Kidney (tissue), 14 donors: Measurements from ENCODE around the gene TMEM179B. TPM values are rescaled to one million over a fixed set of nuclear protein-coding genes. Genes with fewer than 3 reads are reported as not detected.

Source experiments
- DNase-seq, 5 donors: peaks; one replicate each; pipeline ENCODE4 v3.0.0-alpha.2; 2013 to 2020
- FAIRE-seq: peaks from 2 replicates; lab custom pipeline; 2012; peaks lifted over from hg19 to GRCh38; lab: Jason Lieb, UNC
- H3K27ac ChIP-seq, 2 donors: one replicate each; pipeline ENCODE4 v1.7.0; 2013; ENCODE audit warnings: low read depth in 2 of 2, low read length in 2 of 2, inconsistent platforms in 1 of 2
- H3K27me3 ChIP-seq: one replicate; pipeline ENCODE4 v1.7.1; 2013; ENCODE audit warnings: low read length, inconsistent platforms; ENCODE audit not compliant: control insufficient read depth, insufficient read depth
- H3K36me3 ChIP-seq, 3 donors: one replicate each; pipeline versions ENCODE4 v1.7.0 to v1.7.1; 2013; ENCODE audit warnings: low read length in 3 of 3, control low read depth in 1 of 3, inconsistent platforms in 1 of 3; ENCODE audit not compliant: insufficient read depth in 3 of 3, control insufficient read depth in 2 of 3
- H3K4me1 ChIP-seq, 3 donors: one replicate each; pipeline versions ENCODE4 v1.7.0 to v1.7.1; 2013; ENCODE audit warnings: low read length in 3 of 3, inconsistent platforms in 1 of 3, low read depth in 1 of 3; ENCODE audit not compliant: control insufficient read depth in 2 of 3, insufficient read depth in 2 of 3
- H3K4me3 ChIP-seq, 3 donors: one replicate each; pipeline versions ENCODE4 v1.7.0 to v1.8.1; 2013; ENCODE audit warnings: low read length in 3 of 3, control low read depth in 1 of 3, inconsistent platforms in 1 of 3
- H3K9ac ChIP-seq, 3 donors: one replicate each; pipeline versions ENCODE4 v1.7.0 to v1.7.1; 2013; ENCODE audit warnings: low read length in 3 of 3, control low read depth in 1 of 3, inconsistent platforms in 1 of 3
- H3K9me3 ChIP-seq, 3 donors: one replicate each; pipeline versions ENCODE4 v1.7.0 to v1.7.1; 2013; ENCODE audit warnings: low read length in 3 of 3, control low read depth in 1 of 3, inconsistent platforms in 1 of 3; ENCODE audit not compliant: control insufficient read depth in 2 of 3, insufficient read depth in 1 of 3
- CTCF ChIP-seq: IDR thresholded peaks from 3 replicates; pipeline ENCODE4 v1.5.1; 2012; ENCODE audit warnings: mild to moderate bottlenecking, moderate library complexity, borderline replicate concordance; ENCODE audit not compliant: insufficient read depth; ENCODE audit errors: extremely low read depth
- intact Hi-C: fragments of 100-400 bp; cut with DNase I; formaldehyde crosslinking; loops from one replicate; pipeline ENCODE4 v1.11.1; 2022
- microRNA-seq: library from miRNA; unstranded; fragments of <30 nt; microRNA quantifications from one replicate; pipeline ENCODE4 v1.2.0, GENCODE V29; 2020
- polyA plus RNA-seq: library from polyadenylated mRNA; stranded (reverse); fragments of 350-450 nt; fragmentation: Illumina TruSeq; extraction: RNeasy Lipid Tissue Mini Kit (QIAGEN cat#74804); gene quantifications from one replicate; pipeline ENCODE4 v1.2.3, GENCODE V29; 2014; ENCODE audit warnings: low read depth, low replicate concordance; ENCODE audit not compliant: insufficient read depth
- total RNA-seq: library from RNA; stranded (reverse); fragmentation: NEBNext Ultra II Directional; extraction: Animal tissue kit (Norgen Biotek cat#: 25700); gene quantifications from one replicate; pipeline ENCODE4 v1.2.1, GENCODE V29; 2021
- donor health status: control.
- donor health status: control.
- donor health status: control.
- donor health status: control.
- donor health status: control.
- donor health status: DM: yes; HTN: yes; CAD: no.
- donor health status: Normal renal cell carcinoma (clear cell type).

The TMEM179B gene
- total and polyA plus RNA-seq, 2 donors from 2014 or later = 57.1 to 105 TPM

- Histone ChIP-seq H3K4me1 (peaks cover 0 to 11% (median 6%) of the 10 kb centered on the region in 3 donors), H3K36me3 (peaks cover 4 to 18% (median 6%) of the 10 kb centered on the region in 3 donors), H3K9me3 (no peaks in the 10 kb centered on the region), H3K27ac (peak within 1 kb of the TSS; percentile 97 to 99), H3K9ac (peak within 1 kb of the TSS; percentile 83 to 98 (median 96)), H3K4me3 (peak within 1 kb of the TSS; percentile 85 to 92 (median 87)), H3K27me3 (no peaks in the 10 kb centered on the region)
- no peak for TF ChIP-seq CTCF
- intact Hi-C loops = no loop called here
- no peak for FAIRE-seq
- DNase-seq = peak; percentile 95 to 98 (median 98)
These were observed 52.1 kb downstream of the TMEM179B start, which contains the start of gene WDR74 for GRCh38 chr11:62839050-62839945. Gene WDR74 (minus strand): TSS chr11:62839590. CDS start chr11:62839570, 20 bp downstream.

Small RNA genes within 50 kb of the gene (microRNA-seq; reads per million reads assigned to microRNA genes)
- 1.0 reads per million for gene MIR6514
- gene MIR6748 = not detected

Other genes starting within 250 kb of the TMEM179B start
Only the 30 nearest of the 31 such genes appear.
- 1,136 TPM for gene EEF1G, start 213.5 kb upstream of the TMEM179B start, total RNA-seq
- gene EEF1G, start 213.5 kb upstream of the TMEM179B start, polyA plus RNA-seq = 1,809 TPM
- 29.5 TPM for gene TUT1, start 195.9 kb upstream of the TMEM179B start, total RNA-seq
- gene TUT1, start 195.9 kb upstream of the TMEM179B start, polyA plus RNA-seq = 18.7 TPM
- gene MTA2, start 185.5 kb upstream of the TMEM179B start, total RNA-seq = 71.8 TPM
- gene MTA2, start 185.5 kb upstream of the TMEM179B start, polyA plus RNA-seq = 34.4 TPM
- 83.3 TPM for gene EML3, start 174.6 kb upstream of the TMEM179B start, total RNA-seq
- gene EML3, start 174.6 kb upstream of the TMEM179B start, polyA plus RNA-seq = 35.0 TPM
- 7.9 TPM for gene ROM1, start 174.1 kb upstream of the TMEM179B start, total RNA-seq
- 11.1 TPM for gene ROM1, start 174.1 kb upstream of the TMEM179B start, polyA plus RNA-seq
- 50.6 TPM for gene B3GAT3, start 165.4 kb upstream of the TMEM179B start, total RNA-seq
- gene B3GAT3, start 165.4 kb upstream of the TMEM179B start, polyA plus RNA-seq = 66.2 TPM
- gene GANAB, start 140.8 kb upstream of the TMEM179B start, total RNA-seq = 309 TPM
- 110 TPM for gene GANAB, start 140.8 kb upstream of the TMEM179B start, polyA plus RNA-seq
- gene INTS5, start 134.1 kb upstream of the TMEM179B start, total RNA-seq = 21.2 TPM
- 11.2 TPM for gene INTS5, start 134.1 kb upstream of the TMEM179B start, polyA plus RNA-seq
- 44.5 TPM for gene C11orf98, start 122.2 kb upstream of the TMEM179B start, total RNA-seq
- 138 TPM for gene C11orf98, start 122.2 kb upstream of the TMEM179B start, polyA plus RNA-seq
- gene CSKMT, start 122.1 kb upstream of the TMEM179B start, total RNA-seq = 12.1 TPM
- gene CSKMT, start 122.1 kb upstream of the TMEM179B start, polyA plus RNA-seq = 8.2 TPM
- gene UQCC3, start 115.7 kb upstream of the TMEM179B start, total RNA-seq = 7.6 TPM
- 24.8 TPM for gene UQCC3, start 115.7 kb upstream of the TMEM179B start, polyA plus RNA-seq
- 7.9 TPM for gene LBHD1, start 115.1 kb upstream of the TMEM179B start, total RNA-seq
- 5.3 TPM for gene LBHD1, start 115.1 kb upstream of the TMEM179B start, polyA plus RNA-seq
- gene UBXN1, start 108.3 kb upstream of the TMEM179B start, total RNA-seq = 89.2 TPM
- 139 TPM for gene UBXN1, start 108.3 kb upstream of the TMEM179B start, polyA plus RNA-seq
- 1.2 TPM for gene LRRN4CL, start 97.9 kb upstream of the TMEM179B start, total RNA-seq
- gene LRRN4CL, start 97.9 kb upstream of the TMEM179B start, polyA plus RNA-seq = 0.58 TPM
- 93.2 TPM for gene BSCL2, start 80.0 kb upstream of the TMEM179B start, total RNA-seq
- gene BSCL2, start 80.0 kb upstream of the TMEM179B start, polyA plus RNA-seq = 249 TPM
- not detected for gene GNG3, start 79.7 kb upstream of the TMEM179B start, total RNA-seq
- 1.1 TPM for gene GNG3, start 79.7 kb upstream of the TMEM179B start, polyA plus RNA-seq
- 49.0 TPM for gene HNRNPUL2, start 59.9 kb upstream of the TMEM179B start, total RNA-seq
- 37.1 TPM for gene HNRNPUL2, start 59.9 kb upstream of the TMEM179B start, polyA plus RNA-seq
- 24.8 TPM for gene TTC9C, start 58.9 kb upstream of the TMEM179B start, total RNA-seq
- gene TTC9C, start 58.9 kb upstream of the TMEM179B start, polyA plus RNA-seq = 39.2 TPM
- 15.0 TPM for gene ZBTB3, start 33.2 kb upstream of the TMEM179B start, total RNA-seq
- 4.8 TPM for gene ZBTB3, start 33.2 kb upstream of the TMEM179B start, polyA plus RNA-seq
- 66.0 TPM for gene POLR2G, start 25.8 kb upstream of the TMEM179B start, total RNA-seq
- 143 TPM for gene POLR2G, start 25.8 kb upstream of the TMEM179B start, polyA plus RNA-seq
- gene TAF6L, start 16.0 kb upstream of the TMEM179B start, total RNA-seq = 27.1 TPM
- gene TAF6L, start 16.0 kb upstream of the TMEM179B start, polyA plus RNA-seq = 19.3 TPM
- 16.5 TPM for gene TMEM223, start 4.6 kb downstream of the TMEM179B start, total RNA-seq
- 34.9 TPM for gene TMEM223, start 4.6 kb downstream of the TMEM179B start, polyA plus RNA-seq
- 83.8 TPM for gene NXF1, start 18.0 kb downstream of the TMEM179B start, total RNA-seq
- 70.7 TPM for gene NXF1, start 18.0 kb downstream of the TMEM179B start, polyA plus RNA-seq
- 39.6 TPM for gene STX5, start 44.6 kb downstream of the TMEM179B start, total RNA-seq
- gene STX5, start 44.6 kb downstream of the TMEM179B start, polyA plus RNA-seq = 44.6 TPM
- not detected for gene TEX54, start 45.4 kb downstream of the TMEM179B start, total RNA-seq
- not detected for gene TEX54, start 45.4 kb downstream of the TMEM179B start, polyA plus RNA-seq
- 48.9 TPM for gene WDR74, start 52.2 kb downstream of the TMEM179B start, total RNA-seq
- 38.5 TPM for gene WDR74, start 52.2 kb downstream of the TMEM179B start, polyA plus RNA-seq
- 203 TPM for gene SLC3A2, start 93.5 kb downstream of the TMEM179B start, total RNA-seq
- gene SLC3A2, start 93.5 kb downstream of the TMEM179B start, polyA plus RNA-seq = 299 TPM
- 0.44 TPM for gene CHRM1, start 134.0 kb downstream of the TMEM179B start, total RNA-seq
- 0.22 TPM for gene CHRM1, start 134.0 kb downstream of the TMEM179B start, polyA plus RNA-seq
- 2.4 TPM for gene SLC22A6, start 197.6 kb downstream of the TMEM179B start, total RNA-seq
- gene SLC22A6, start 197.6 kb downstream of the TMEM179B start, polyA plus RNA-seq = 362 TPM
- gene SLC22A8, start 228.4 kb downstream of the TMEM179B start, total RNA-seq = 0.41 TPM
- 447 TPM for gene SLC22A8, start 228.4 kb downstream of the TMEM179B start, polyA plus RNA-seq